HepG2 (cell line): ENCODE data around the gene DDX23. TPM values are rescaled to one million over a fixed set of nuclear protein-coding genes. Genes with fewer than 3 reads are reported as not detected.

Experiments
- ERF ChIP-seq: IDR thresholded peaks from 2 replicates; pipeline ENCODE4 v1.6.1; 2018; ENCODE audit warnings: missing biosample characterization, missing genetic modification reagents
- FOXA3 ChIP-seq: IDR thresholded peaks from 2 replicates; pipeline ENCODE4 v1.6.1; 2016; ENCODE audit warnings: missing genetic modification reagents, missing compliant biosample characterization
- JUN ChIP-seq: sonication (generic); formaldehyde crosslinking; IDR thresholded peaks from 2 replicates; pipeline ENCODE4 v1.4.0; 2020; ENCODE audit warnings: mild to moderate bottlenecking, missing genetic modification reagents
- KLF6 ChIP-seq: IDR thresholded peaks from 2 replicates; pipeline ENCODE4 v1.8.0; 2016; ENCODE audit warnings: missing biosample characterization, missing genetic modification reagents
- NCOA5 ChIP-seq: sonication (generic); formaldehyde crosslinking; IDR thresholded peaks from 2 replicates; pipeline ENCODE4 v1.4.0; 2020; ENCODE audit warnings: missing genetic modification reagents
- PPARG ChIP-seq: conservative IDR thresholded peaks from 2 replicates; pipeline ENCODE4 v1.6.1; 2016; ENCODE audit warnings: missing biosample characterization, missing genetic modification reagents
- SIN3A ChIP-seq: IDR thresholded peaks from 2 replicates; pipeline ENCODE4 v1.6.1; 2011; ENCODE audit warnings: low read depth, mild to moderate bottlenecking, control low read depth, low read length, borderline replicate concordance
- TBL1XR1 ChIP-seq: fragments of 150-350 bp; IDR thresholded peaks from 2 replicates; pipeline ENCODE4 v1.6.1; 2014; ENCODE audit warnings: borderline replicate concordance, low read length; ENCODE audit not compliant: partially characterized antibody
- TBP ChIP-seq: sonication (generic); formaldehyde crosslinking; IDR thresholded peaks from 2 replicates; pipeline ENCODE4 v1.5.0; 2020; ENCODE audit warnings: missing genetic modification reagents
- ZMAT3 ChIP-seq: sonication (generic); formaldehyde crosslinking; conservative IDR thresholded peaks from 2 replicates; pipeline ENCODE4 v1.7.0; 2021; ENCODE audit warnings: missing genetic modification reagents
- ZMYM3 ChIP-seq: sonication (generic); formaldehyde crosslinking; IDR thresholded peaks from 2 replicates; pipeline ENCODE4 v1.5.1; 2020; ENCODE audit warnings: mild to moderate bottlenecking, missing genetic modification reagents
- ZNF101 ChIP-seq: sonication (generic); formaldehyde crosslinking; IDR thresholded peaks from 2 replicates; pipeline ENCODE4 v1.4.0; 2020; ENCODE audit warnings: mild to moderate bottlenecking, low read depth, missing genetic modification reagents, borderline replicate concordance
- ZNF3 ChIP-seq: IDR thresholded peaks from 2 replicates; pipeline ENCODE4 v1.7.0; 2017; ENCODE audit warnings: inconsistent platforms
- ZNF329 ChIP-seq: sonication (generic); formaldehyde crosslinking; IDR thresholded peaks from 2 replicates; pipeline ENCODE4 v1.9.0; 2021; ENCODE audit warnings: low read depth, mild to moderate bottlenecking, missing genetic modification reagents
- ZNF652 ChIP-seq: IDR thresholded peaks from 2 replicates; pipeline ENCODE4 v1.6.1; 2016; ENCODE audit warnings: low read depth, borderline replicate concordance
- ZNF839 ChIP-seq: sonication (generic); formaldehyde crosslinking; IDR thresholded peaks from 2 replicates; pipeline ENCODE4 v1.4.0; 2020; ENCODE audit warnings: missing genetic modification reagents, mild to moderate bottlenecking, borderline replicate concordance
- ZSCAN21 ChIP-seq: sonication (generic); formaldehyde crosslinking; IDR thresholded peaks from 2 replicates; pipeline ENCODE4 v1.8.0; 2022; ENCODE audit warnings: mild to moderate bottlenecking, missing genetic modification reagents, moderate library complexity, borderline replicate concordance
- polyA plus RNA-seq, 8 experiments: library from polyadenylated mRNA; depleted of rRNA in 3 of 8; stranded (reverse) in 7 of 8; unstranded in 1 of 8; fragments of >200 nt; fragmentation: Illumina TruSeq in 4 of 8; extraction: Trizol in 4 of 8; gene quantifications; 2 replicates each; pipeline versions ENCODE4 v1.2.1 to v1.2.3, GENCODE V29; 2011 to 2016; ENCODE audit warnings: low read depth in 4 of 8, missing spikeins in 1 of 8, mixed read lengths in 1 of 8; ENCODE audit not compliant: insufficient read depth in 1 of 8
- total RNA-seq, 5 experiments: library from RNA; depleted of rRNA; stranded (reverse); fragments of >200 nt; fragmentation: Illumina TruSeq; extraction: Trizol; gene quantifications; 2 replicates each; pipeline ENCODE4 v1.2.3, GENCODE V29; 2016; ENCODE audit warnings: low read depth in 1 of 5
- TF ChIP-seq, protein P1 (sequence below): IDR thresholded peaks from 2 replicates; pipeline ENCODE4 v1.6.1; 2016; ENCODE audit warnings: mild to moderate bottlenecking
- TF ChIP-seq, protein P2 (sequence below): sonication (generic); formaldehyde crosslinking; IDR thresholded peaks from 2 replicates; pipeline ENCODE4 v1.4.0; 2020; ENCODE audit warnings: missing genetic modification reagents
- TF ChIP-seq, protein P3 (sequence below): sonication (generic); formaldehyde crosslinking; IDR thresholded peaks from 2 replicates; pipeline ENCODE4 v1.9.0; 2021; ENCODE audit warnings: missing genetic modification reagents, borderline replicate concordance
- TF ChIP-seq, protein P4 (sequence below): IDR thresholded peaks from 2 replicates; pipeline ENCODE4 v1.6.1; 2016; ENCODE audit warnings: missing genetic modification reagents, missing compliant biosample characterization
- TF ChIP-seq, protein P5 (sequence below): sonication (generic); formaldehyde crosslinking; conservative IDR thresholded peaks from 2 replicates; pipeline ENCODE4 v1.8.0; 2022; ENCODE audit warnings: mild to moderate bottlenecking, moderate library complexity, missing genetic modification reagents

DDX23 gene
- total and polyA plus RNA-seq, 2 of the 13 experiments (the other 11 are each of a cell fraction or from before 2014, with no cell fraction given), result 35.7 to 90.0 TPM

DNA sequence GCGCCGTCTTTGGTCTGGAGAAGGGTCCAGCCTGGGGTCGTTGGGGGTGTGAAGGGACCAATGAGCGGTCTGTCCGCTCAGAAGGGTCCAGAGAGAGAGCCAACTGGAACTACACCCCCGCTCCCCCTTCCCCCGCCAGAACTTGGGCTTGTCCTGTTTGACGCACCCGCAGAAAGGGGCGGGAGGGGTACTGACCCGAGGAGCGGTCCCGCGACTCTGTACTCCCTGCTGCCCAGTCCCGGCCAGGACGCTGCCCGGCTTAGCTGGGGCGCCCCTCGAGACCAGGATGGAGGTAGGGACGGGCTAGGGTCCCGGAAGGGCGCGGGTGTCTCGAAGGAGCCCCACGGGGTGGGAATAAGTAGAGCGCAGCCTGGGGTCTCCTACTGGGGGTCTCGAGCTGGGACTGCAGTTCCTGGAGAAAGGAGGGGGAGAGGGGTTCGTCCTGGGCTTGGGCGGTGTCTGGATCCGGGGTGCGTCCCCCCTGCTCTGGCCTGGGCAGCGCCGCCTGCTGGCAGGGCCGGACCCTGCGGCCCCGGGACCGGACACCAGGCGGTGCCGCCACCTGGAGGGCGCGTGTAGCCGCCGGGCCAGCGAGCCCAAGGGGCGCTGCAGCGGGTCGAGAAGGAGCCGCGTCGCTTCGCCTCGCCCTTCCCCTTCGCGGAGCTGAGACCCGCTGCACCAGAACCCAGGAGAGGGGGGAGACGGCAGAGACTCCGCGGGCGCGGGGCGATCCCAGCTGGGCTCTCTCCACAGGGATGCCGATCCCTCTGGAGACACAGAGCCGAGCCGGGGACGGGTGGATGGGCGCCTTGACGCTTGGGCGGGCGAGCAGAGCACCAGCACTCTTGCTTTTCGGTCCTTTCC lies 37.5 kb downstream of the DDX23 start (continued):
- TF ChIP-seq, protein P1, sequence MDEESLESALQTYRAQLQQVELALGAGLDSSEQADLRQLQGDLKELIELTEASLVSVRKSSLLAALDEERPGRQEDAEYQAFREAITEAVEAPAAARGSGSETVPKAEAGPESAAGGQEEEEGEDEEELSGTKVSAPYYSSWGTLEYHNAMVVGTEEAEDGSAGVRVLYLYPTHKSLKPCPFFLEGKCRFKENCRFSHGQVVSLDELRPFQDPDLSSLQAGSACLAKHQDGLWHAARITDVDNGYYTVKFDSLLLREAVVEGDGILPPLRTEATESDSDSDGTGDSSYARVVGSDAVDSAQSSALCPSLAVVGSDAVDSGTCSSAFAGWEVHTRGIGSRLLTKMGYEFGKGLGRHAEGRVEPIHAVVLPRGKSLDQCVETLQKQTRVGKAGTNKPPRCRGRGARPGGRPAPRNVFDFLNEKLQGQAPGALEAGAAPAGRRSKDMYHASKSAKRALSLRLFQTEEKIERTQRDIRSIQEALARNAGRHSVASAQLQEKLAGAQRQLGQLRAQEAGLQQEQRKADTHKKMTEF (CRISPR knock-in tag), result peak; percentile 79
- TF ChIP-seq JUN (CRISPR knock-in tag) (no peak), ZMAT3 (CRISPR knock-in tag) (no peak), PPARG (CRISPR knock-in tag) (no peak; the same call in 1 of the 2 replicates), ZNF839 (peak; percentile 85; the same call in 1 of the 2 replicates), ZSCAN21 (peak; percentile 48; the same call in 1 of the 2 replicates), TBL1XR1 (no peak), ZMYM3 (CRISPR knock-in tag) (no peak), ZNF329 (CRISPR knock-in tag) (no peak), SIN3A (no peak), ZNF652 (CRISPR knock-in tag) (no peak), KLF6 (CRISPR knock-in tag) (peak; percentile 84; the same call in 1 of the 2 replicates), ZNF101 (CRISPR knock-in tag) (no peak), ZNF3 (no peak), TBP (CRISPR knock-in tag) (peak; percentile 44; the same call in 1 of the 2 replicates), FOXA3 (peak; percentile 38; the same call in 1 of the 2 replicates), NCOA5 (CRISPR knock-in tag) (no peak), ERF (peak; percentile 90)
- TF ChIP-seq, protein P2, sequence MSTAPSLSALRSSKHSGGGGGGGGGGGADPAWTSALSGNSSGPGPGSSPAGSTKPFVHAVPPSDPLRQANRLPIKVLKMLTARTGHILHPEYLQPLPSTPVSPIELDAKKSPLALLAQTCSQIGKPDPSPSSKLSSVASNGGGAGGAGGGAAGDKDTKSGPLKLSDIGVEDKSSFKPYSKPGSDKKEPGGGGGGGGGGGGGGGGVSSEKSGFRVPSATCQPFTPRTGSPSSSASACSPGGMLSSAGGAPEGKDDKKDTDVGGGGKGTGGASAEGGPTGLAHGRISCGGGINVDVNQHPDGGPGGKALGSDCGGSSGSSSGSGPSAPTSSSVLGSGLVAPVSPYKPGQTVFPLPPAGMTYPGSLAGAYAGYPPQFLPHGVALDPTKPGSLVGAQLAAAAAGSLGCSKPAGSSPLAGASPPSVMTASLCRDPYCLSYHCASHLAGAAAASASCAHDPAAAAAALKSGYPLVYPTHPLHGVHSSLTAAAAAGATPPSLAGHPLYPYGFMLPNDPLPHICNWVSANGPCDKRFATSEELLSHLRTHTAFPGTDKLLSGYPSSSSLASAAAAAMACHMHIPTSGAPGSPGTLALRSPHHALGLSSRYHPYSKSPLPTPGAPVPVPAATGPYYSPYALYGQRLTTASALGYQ (CRISPR knock-in tag), result no peak
- TF ChIP-seq, protein P3, sequence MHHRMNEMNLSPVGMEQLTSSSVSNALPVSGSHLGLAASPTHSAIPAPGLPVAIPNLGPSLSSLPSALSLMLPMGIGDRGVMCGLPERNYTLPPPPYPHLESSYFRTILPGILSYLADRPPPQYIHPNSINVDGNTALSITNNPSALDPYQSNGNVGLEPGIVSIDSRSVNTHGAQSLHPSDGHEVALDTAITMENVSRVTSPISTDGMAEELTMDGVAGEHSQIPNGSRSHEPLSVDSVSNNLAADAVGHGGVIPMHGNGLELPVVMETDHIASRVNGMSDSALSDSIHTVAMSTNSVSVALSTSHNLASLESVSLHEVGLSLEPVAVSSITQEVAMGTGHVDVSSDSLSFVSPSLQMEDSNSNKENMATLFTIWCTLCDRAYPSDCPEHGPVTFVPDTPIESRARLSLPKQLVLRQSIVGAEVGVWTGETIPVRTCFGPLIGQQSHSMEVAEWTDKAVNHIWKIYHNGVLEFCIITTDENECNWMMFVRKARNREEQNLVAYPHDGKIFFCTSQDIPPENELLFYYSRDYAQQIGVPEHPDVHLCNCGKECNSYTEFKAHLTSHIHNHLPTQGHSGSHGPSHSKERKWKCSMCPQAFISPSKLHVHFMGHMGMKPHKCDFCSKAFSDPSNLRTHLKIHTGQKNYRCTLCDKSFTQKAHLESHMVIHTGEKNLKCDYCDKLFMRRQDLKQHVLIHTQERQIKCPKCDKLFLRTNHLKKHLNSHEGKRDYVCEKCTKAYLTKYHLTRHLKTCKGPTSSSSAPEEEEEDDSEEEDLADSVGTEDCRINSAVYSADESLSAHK, result no peak
- TF ChIP-seq, protein P4, sequence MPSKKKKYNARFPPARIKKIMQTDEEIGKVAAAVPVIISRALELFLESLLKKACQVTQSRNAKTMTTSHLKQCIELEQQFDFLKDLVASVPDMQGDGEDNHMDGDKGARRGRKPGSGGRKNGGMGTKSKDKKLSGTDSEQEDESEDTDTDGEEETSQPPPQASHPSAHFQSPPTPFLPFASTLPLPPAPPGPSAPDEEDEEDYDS (CRISPR knock-in tag), result no peak; the same call in 1 of the 2 replicates
- TF ChIP-seq, protein P5, sequence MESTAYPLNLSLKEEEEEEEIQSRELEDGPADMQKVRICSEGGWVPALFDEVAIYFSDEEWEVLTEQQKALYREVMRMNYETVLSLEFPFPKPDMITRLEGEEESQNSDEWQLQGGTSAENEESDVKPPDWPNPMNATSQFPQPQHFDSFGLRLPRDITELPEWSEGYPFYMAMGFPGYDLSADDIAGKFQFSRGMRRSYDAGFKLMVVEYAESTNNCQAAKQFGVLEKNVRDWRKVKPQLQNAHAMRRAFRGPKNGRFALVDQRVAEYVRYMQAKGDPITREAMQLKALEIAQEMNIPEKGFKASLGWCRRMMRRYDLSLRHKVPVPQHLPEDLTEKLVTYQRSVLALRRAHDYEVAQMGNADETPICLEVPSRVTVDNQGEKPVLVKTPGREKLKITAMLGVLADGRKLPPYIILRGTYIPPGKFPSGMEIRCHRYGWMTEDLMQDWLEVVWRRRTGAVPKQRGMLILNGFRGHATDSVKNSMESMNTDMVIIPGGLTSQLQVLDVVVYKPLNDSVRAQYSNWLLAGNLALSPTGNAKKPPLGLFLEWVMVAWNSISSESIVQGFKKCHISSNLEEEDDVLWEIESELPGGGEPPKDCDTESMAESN, result peak; percentile 72
